Activated CD4-positive, alpha-beta memory T cell treated with anti-CD3 and anti-CD28 coated beads, Interleukin-2, amount 10 ng/mL, durations not matched to agents 7 days and 5 days (primary cell): ENCODE measurements around the gene PDE4B. TPM values are rescaled to one million over a fixed set of nuclear protein-coding genes. Genes with fewer than 3 reads are reported as not detected.
"Not testable (repeated sequence)": the region's sequence is repeated elsewhere in the genome, so short reads cannot be mapped to it uniquely, and the experiment has no call there.

Experiments
- CTCF ChIA-PET: fragments of 350-600 bp; sonication (Branson Sonifier 250); formaldehyde crosslinking; loops from one replicate; lab custom pipeline; 2021; ENCODE audit warnings: antibody characterized with exemption, inconsistent platforms; lab: Charles Lee
- POLR2A ChIA-PET: fragments of 350-600 bp; sonication (Branson Sonifier 250); formaldehyde crosslinking; loops from one replicate; lab custom pipeline; 2021; ENCODE audit warnings: antibody characterized with exemption; lab: Charles Lee
- DNase-seq: peaks from one replicate; pipeline ENCODE4 v3.0.0-alpha.2; 2020
- H3K27ac Mint-ChIP-seq: one replicate; pipeline ENCODE4 v1.8.0; 2021; ENCODE audit warnings: mild to moderate bottlenecking, mixed read lengths
- H3K27me3 Mint-ChIP-seq: one replicate; pipeline ENCODE4 v1.8.0; 2021; ENCODE audit warnings: mixed read lengths
- H3K36me3 Mint-ChIP-seq: one replicate; pipeline ENCODE4 v1.8.0; 2021; ENCODE audit warnings: low read depth, mixed read lengths
- H3K4me1 Mint-ChIP-seq: one replicate; pipeline ENCODE4 v1.8.0; 2021; ENCODE audit warnings: mixed read lengths
- H3K4me3 Mint-ChIP-seq: one replicate; pipeline ENCODE4 v1.8.0; 2021; ENCODE audit warnings: mild to moderate bottlenecking, mixed read lengths
- H3K9me3 Mint-ChIP-seq: one replicate; pipeline ENCODE4 v1.8.0; 2021; ENCODE audit warnings: mixed read lengths
- total RNA-seq, 2 experiments: library from RNA; stranded (reverse); gene quantifications; one replicate each; pipeline ENCODE4 v1.2.3, GENCODE V29; 2021

The PDE4B gene
- total RNA-seq, 2 experiments from 2014 or later: 46.8 to 48.0 TPM

DNA sequence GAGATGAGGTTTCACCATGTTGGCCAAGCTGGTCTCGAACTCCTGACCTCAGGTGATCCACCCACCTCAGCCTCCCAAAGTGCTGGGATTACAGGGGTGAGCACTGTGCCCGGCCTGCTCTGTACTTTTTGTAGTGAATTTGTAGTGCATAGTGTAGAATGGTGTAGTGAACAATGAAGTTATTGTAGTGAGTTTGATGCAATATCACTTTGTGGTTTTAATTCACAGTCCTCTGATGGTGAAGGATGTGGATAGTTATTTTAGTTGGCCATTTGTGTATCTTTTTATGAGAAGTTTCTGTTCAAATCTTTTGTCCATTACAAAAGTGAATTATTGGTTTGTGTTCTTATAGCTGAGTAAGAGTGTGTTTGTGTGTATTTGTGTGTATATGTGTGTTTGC is 57.6 kb downstream of the PDE4B start:
- Mint-ChIP-seq H3K27ac (no peak overlapping the region), H3K27me3 (peaks cover 20% of the 10 kb centered on the region), H3K4me3 (no peak overlapping the region), H3K4me1 (no peaks in the 10 kb centered on the region), H3K9me3 (peaks cover 5% of the 10 kb centered on the region), H3K36me3 (no peaks in the 10 kb centered on the region)
- no peak for DNase-seq
- CTCF ChIA-PET: no interaction called here
- POLR2A ChIA-PET: no interaction called here

DNA sequence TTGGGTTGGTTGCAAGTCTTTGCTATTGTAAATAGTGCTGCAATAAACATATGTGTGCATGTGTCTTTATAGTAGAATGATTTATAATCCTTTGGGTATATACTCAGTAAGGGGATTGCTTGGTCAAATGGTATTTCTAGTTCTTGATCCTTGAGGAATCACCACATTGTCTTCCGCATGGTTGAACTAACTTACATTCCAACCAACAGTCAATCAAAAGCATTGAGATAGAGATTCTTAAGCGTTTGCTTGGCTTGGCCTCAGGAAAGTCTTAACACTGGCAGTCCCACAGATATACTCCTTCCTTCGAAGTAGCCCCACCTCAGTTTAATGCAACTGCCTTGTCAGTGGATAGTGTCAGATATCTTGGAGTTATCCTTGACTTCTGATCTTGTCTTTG is 63.9 kb downstream of the PDE4B start:
- H3K27ac Mint-ChIP-seq, POLR2A ChIA-PET, CTCF ChIA-PET: not testable (repeated sequence)

DNA sequence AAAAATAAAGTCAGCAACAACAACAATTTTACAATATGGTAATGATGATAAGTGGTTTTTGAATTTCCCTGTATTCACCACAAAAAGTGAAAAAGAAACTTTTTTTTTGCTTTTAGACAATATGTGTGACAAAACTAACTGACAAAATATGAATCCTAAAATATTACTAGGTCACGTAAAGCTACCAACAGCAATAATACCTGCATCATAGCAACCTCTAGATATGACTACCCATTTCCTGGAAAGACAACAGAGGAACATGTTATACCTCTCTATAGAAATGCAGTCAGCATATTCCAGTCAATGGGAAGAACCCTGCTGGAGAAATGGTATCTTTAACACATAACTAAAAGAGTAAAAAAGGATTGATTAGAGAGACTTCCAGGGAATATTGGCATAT is 73.7 kb downstream of the PDE4B start:
- H3K4me1 Mint-ChIP-seq: peaks cover 16% of the 10 kb centered on the region
- H3K27me3 Mint-ChIP-seq: peaks cover 17% of the 10 kb centered on the region
- POLR2A ChIA-PET: interaction anchor here (2.5 kb wide), 1 partner anchor 54 kb away, joined by 10 read pairs; no protein-coding TSS in a partner anchor
- no peak overlapping the region for H3K27ac Mint-ChIP-seq
- peaks cover 24% of the 10 kb centered on the region for H3K9me3 Mint-ChIP-seq
- DNase-seq: no peak
- H3K36me3 Mint-ChIP-seq: peaks cover 29% of the 10 kb centered on the region
- CTCF ChIA-PET: no interaction called here
- H3K4me3 Mint-ChIP-seq: no peak overlapping the region

More for the DNA sequence above, 63.9 kb downstream of the PDE4B start:
- H3K4me1 Mint-ChIP-seq, DNase-seq, H3K4me3 Mint-ChIP-seq: not testable (repeated sequence)
- peaks cover 13% of the 10 kb centered on the region for H3K9me3 Mint-ChIP-seq
- H3K27me3 Mint-ChIP-seq: peaks cover 36% of the 10 kb centered on the region
- H3K36me3 Mint-ChIP-seq: peaks cover 10% of the 10 kb centered on the region

DNA sequence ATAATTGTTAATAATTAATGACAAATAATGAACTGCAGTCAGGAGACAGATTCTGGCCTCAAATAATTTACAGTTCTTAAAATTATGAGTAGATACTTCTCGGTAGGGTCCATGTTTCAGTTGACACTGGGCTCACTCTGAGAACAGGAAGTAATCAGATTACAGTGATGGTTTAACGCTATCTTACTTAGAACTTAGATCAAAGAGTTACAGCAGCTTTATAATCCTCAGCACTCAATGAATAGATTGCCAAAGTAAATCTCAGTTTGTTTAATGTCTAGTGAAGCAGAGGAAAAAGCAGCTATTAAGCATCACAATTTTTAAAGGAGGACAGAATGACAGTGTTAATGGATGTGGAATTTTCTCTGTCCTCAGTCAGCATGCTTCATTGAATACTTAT is 79.6 kb downstream of the PDE4B start:
- Mint-ChIP-seq H3K36me3 (peaks cover 3% of the 10 kb centered on the region), H3K27ac (no peak overlapping the region), H3K4me3 (no peak overlapping the region), H3K9me3 (no peaks in the 10 kb centered on the region), H3K4me1 (peaks cover 6% of the 10 kb centered on the region), H3K27me3 (peaks cover 11% of the 10 kb centered on the region)
- DNase-seq: no peak
- POLR2A ChIA-PET: no interaction called here
- CTCF ChIA-PET: no interaction called here

DNA sequence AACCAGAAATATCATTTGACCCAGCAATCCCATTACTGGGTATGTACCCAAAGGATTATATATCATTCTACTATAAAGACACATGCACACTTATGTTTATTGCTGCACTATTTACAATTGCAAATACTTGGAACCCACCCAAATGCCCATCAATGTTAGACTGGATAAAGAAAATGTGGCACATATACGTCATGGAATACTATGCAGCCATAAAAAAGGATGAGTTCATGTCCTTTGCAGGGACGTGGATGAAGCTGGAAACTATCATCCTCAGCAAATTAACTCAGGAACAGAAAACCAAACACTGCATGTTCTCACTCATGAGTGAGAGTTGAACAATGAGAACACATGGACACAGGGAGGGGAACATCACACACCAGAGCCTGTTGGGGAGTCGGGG is 85.6 kb downstream of the PDE4B start:
- H3K4me1 Mint-ChIP-seq, CTCF ChIA-PET, POLR2A ChIA-PET, H3K9me3 Mint-ChIP-seq, DNase-seq, H3K27ac Mint-ChIP-seq, H3K36me3 Mint-ChIP-seq, H3K4me3 Mint-ChIP-seq, H3K27me3 Mint-ChIP-seq: not testable (repeated sequence)

DNA sequence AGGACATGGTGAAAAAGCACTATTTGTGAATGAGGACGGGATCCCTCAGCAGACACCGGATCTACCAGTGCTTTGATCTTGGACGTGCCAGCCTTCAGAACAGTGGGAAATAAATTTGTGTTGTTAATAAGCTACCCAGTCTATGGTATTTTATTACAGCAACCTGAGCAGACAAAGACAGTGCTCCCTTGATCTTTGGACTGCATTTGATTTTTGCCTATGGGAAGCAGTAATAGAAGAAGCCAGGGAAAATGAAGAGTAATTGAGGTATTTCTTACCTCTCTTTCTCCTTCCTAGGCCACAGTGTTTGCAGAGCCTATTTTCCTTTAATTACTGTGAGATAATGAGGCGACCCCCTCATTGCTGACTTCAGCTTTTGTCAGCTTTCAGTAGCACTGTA is 87.9 kb downstream of the PDE4B start:
- H3K27ac Mint-ChIP-seq: no peak overlapping the region
- ChIA-PET POLR2A (no interaction called here), CTCF (no interaction called here)
- no peak overlapping the region for H3K4me3 Mint-ChIP-seq
- peaks cover 5% of the 10 kb centered on the region for H3K27me3 Mint-ChIP-seq
- H3K36me3 Mint-ChIP-seq: peaks cover 3% of the 10 kb centered on the region
- H3K9me3 Mint-ChIP-seq: peaks cover 5% of the 10 kb centered on the region
- no peak for DNase-seq
- H3K4me1 Mint-ChIP-seq: no peaks in the 10 kb centered on the region

DNA sequence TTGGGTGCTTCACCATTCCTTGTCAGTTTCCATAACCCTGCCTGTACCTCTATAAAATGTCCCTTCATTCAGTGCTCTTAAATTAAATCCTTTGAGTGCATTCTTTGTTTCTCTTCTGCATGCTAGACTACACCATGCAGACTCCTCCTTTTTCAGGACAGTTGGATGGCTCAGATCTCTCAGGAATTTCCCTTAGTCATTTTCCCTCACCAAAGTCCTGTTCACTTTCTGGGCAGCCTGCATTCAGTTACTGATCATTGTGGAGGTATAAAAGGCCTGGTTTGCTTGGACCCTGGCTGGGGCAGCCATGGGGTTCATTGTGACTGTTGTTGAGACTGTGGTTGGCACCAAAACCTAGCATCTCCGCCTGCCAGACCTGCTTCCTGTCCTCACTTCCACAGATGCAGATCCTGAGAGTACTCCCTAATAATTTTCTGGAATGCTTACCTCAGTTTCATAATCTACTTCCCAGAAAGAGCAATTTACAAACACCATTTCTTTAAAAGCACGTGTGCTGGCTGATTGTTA is 88.4 kb downstream of the PDE4B start:
- DNase-seq: no peak
- ChIA-PET POLR2A (no interaction called here), CTCF (no interaction called here)
- peaks cover 3% of the 10 kb centered on the region for H3K36me3 Mint-ChIP-seq
- no peak overlapping the region for H3K27ac Mint-ChIP-seq
- H3K9me3 Mint-ChIP-seq: peaks cover 5% of the 10 kb centered on the region
- H3K4me3 Mint-ChIP-seq: no peak overlapping the region
- no peaks in the 10 kb centered on the region for H3K4me1 Mint-ChIP-seq
- H3K27me3 Mint-ChIP-seq: peaks cover 5% of the 10 kb centered on the region

DNA sequence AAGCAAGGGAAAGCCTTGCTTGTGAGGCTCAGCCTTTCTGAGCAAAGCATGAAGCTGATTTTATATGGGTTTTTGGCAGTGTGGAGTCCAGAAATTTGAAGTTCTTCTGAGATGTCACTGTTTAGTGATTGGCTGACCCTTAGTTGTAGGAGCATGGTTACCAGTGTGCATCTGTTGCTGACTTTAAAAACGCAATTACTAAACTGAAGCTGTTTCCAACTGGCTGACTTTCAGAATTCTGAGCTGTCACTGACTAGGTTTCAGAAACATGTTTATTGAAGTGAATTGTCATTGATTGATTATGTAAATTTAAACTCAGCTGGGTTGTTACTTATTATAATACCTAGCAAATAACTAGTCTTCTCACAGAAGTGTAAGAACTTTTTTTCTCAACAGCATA is 89.4 kb downstream of the PDE4B start:
- no peak for DNase-seq
- H3K9me3 Mint-ChIP-seq: peaks cover 5% of the 10 kb centered on the region
- no peak overlapping the region for H3K4me3 Mint-ChIP-seq
- H3K36me3 Mint-ChIP-seq: no peaks in the 10 kb centered on the region
- no peak overlapping the region for H3K27ac Mint-ChIP-seq
- ChIA-PET CTCF (no interaction called here), POLR2A (no interaction called here)
- no peaks in the 10 kb centered on the region for H3K4me1 Mint-ChIP-seq
- peaks cover 9% of the 10 kb centered on the region for H3K27me3 Mint-ChIP-seq

DNA sequence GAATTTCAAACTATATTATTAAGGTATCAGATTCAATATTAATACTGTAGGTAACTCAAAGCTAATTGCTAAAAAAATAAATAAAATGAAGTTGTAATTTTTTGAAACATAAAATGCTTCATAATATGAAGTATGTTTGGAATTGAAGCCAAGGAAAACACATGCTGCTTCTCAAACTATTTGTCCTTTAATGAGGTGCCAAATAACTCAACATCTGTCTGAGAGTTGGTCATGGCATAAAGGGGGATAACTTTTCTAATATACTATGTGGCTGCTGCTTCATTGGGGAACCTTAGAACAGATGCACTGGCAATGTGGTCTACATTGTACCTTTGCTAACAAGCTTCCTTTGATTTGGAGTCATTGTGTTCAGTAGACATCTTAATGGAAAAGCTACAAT is 96.7 kb downstream of the PDE4B start:
- Mint-ChIP-seq H3K36me3 (no peaks in the 10 kb centered on the region), H3K27me3 (peaks cover 28% of the 10 kb centered on the region), H3K4me1 (no peaks in the 10 kb centered on the region), H3K27ac (no peak overlapping the region), H3K9me3 (peaks cover 2% of the 10 kb centered on the region), H3K4me3 (no peak overlapping the region)
- ChIA-PET CTCF (no interaction called here), POLR2A (no interaction called here)
- no peak for DNase-seq

DNA sequence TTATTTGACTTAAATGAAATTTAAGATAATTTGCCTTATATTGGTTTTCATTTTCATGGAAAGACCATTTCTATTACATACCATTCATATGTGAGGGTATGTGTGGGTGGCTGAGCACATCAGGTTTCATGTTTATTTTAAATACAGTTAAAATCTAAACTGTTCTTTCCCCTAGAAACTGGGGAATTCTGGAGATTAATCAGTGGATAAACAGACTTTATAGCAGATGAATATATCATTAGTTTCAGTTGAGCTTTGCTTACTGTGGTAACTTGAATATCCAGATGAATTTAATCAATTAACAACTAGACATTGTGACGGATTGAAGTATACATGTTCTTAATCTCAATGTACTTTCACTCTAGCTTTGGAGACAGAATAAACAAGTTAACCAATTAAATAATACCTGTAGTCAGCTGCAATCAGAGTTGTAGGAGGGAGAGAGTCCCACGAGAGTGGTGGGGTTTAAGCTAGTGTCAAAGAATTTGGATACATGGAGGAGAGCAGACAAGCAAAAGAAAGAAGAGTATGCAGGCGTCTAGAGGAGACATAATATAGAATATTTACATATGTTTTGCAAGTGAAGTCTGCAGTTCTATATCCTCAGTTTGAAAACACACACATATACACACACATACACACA is 97.6 kb downstream of the PDE4B start:
- ChIA-PET CTCF (no interaction called here), POLR2A (no interaction called here)
- no peak for DNase-seq
- H3K27me3 Mint-ChIP-seq: peaks cover 32% of the 10 kb centered on the region
- H3K36me3 Mint-ChIP-seq: no peaks in the 10 kb centered on the region
- H3K9me3 Mint-ChIP-seq: peaks cover 2% of the 10 kb centered on the region
- H3K27ac Mint-ChIP-seq: no peak overlapping the region
- H3K4me3 Mint-ChIP-seq: no peak overlapping the region
- H3K4me1 Mint-ChIP-seq: no peaks in the 10 kb centered on the region

DNA sequence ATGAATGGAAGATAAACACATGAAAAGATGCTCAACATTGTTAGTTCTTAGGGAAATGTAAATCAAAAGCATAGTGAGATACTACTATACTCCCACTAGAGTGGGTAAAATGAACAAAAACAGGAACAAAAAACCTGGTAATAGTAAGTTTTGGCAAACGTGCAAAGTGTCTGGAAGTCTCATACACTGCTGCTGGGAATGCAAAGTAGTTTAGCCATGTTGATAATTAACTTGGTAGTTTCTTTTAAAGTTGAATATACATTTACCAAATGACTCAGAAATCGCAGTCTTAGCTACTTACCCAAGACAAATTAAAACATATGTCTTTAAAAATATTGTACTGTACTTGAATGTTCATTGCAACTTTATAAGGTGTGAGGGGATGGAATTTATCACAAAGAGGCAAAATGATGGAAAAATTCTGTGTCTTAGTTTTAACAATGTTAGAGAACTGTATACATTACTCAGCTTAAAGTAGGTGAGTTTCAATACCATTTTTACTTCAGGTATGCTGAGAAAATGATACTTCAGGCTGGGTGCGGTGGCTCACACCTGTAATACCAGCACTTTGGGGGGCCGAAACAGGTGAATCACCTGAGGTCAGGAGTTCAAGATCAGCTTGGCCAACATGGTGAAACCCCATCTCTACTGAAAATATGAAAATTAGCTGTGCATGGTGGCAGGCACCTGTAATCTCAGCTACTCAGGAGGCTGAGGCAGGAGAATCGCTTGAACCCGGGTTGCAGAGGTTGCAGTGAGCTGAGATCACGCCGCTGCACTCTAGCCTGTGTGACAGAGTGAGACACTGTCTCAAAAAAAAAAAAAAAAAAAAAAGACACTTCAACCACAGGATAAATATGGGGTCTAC is 102.3 kb downstream of the PDE4B start:
- Mint-ChIP-seq H3K36me3 (no peaks in the 10 kb centered on the region), H3K9me3 (no peaks in the 10 kb centered on the region), H3K27me3 (peaks cover 42% of the 10 kb centered on the region), H3K27ac (no peak overlapping the region), H3K4me1 (no peaks in the 10 kb centered on the region), H3K4me3 (no peak overlapping the region)
- no peak for DNase-seq
- POLR2A ChIA-PET: no interaction called here
- CTCF ChIA-PET: no interaction called here

DNA sequence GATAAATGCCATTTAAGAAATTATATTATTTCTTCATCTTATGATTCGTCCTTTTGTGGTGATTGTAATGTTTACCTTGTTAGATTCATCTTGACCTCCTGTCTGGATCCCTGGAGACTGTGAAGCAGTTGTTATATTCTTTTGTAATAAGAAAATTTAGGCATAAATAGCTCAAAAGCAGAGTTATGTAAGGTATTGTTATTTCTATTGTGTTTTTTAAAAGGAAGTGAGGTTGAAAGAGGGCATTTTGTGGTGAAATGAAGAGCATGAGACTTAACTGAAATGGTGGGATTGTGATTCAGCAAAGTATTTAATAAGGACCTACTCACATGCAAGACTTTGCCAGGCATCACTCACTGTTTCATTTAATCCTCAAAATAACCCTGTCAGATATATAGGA is 104.0 kb downstream of the PDE4B start:
- Mint-ChIP-seq H3K27me3 (peaks cover 50% of the 10 kb centered on the region), H3K27ac (no peak overlapping the region), H3K36me3 (no peaks in the 10 kb centered on the region), H3K4me1 (no peaks in the 10 kb centered on the region), H3K9me3 (no peaks in the 10 kb centered on the region), H3K4me3 (no peak overlapping the region)
- ChIA-PET CTCF (no interaction called here), POLR2A (no interaction called here)
- DNase-seq: no peak

DNA sequence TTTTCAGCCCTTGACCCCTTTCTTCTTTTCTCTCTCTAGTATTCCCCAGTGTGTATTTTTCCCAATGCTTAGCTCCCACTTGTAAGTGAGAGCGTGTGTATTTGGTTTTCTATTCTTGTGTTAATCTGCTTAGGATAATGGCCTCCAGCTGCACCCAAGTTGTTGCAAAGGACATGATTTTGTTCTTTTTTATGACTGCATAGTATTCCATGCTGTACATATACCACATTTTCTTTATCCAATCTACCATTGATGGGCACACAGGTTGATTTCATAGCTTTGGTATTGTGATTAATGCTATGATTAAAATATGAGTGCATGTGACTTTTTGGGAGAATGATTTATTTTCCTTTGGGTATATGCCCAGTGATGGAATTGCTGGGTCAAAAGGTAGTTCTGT is 104.8 kb downstream of the PDE4B start:
- Mint-ChIP-seq H3K36me3 (no peaks in the 10 kb centered on the region), H3K4me1 (no peaks in the 10 kb centered on the region), H3K9me3 (no peaks in the 10 kb centered on the region), H3K27ac (no peak overlapping the region), H3K27me3 (peaks cover 51% of the 10 kb centered on the region), H3K4me3 (no peak overlapping the region)
- POLR2A ChIA-PET: no interaction called here
- CTCF ChIA-PET: no interaction called here
- no peak for DNase-seq
